H1 (cell line): ENCODE measurements around the gene ERO1B.

Experiments
- CTCF ChIP-seq, 3 experiments: IDR thresholded peaks; 1 replicate in 2 of 3; 2 replicates in 1 of 3; pipeline versions ENCODE4 v1.5.1 to v1.6.1; 2011; ENCODE audit warnings: low read length in 3 of 3, mild to moderate bottlenecking in 3 of 3, inconsistent platforms in 2 of 3, low read depth in 1 of 3, moderate library complexity in 1 of 3; ENCODE audit not compliant: insufficient read depth in 1 of 3; ENCODE audit errors: control extremely low read depth in 1 of 3
- EZH2 ChIP-seq: fragments of 200-600 bp; sonication (generic); IDR thresholded peaks from 2 replicates; pipeline ENCODE4 v1.7.1; 2012; ENCODE audit warnings: low read depth, mild to moderate bottlenecking, moderate library complexity, low read length, inconsistent platforms; ENCODE audit not compliant: severe bottlenecking
- GABPA ChIP-seq: IDR thresholded peaks from 2 replicates; pipeline ENCODE4 v1.6.1; 2011; ENCODE audit warnings: mild to moderate bottlenecking, low read length, moderate library complexity, borderline replicate concordance; ENCODE audit not compliant: insufficient read depth
- JUND ChIP-seq: IDR thresholded peaks from 2 replicates; pipeline ENCODE4 v1.6.1; 2011; ENCODE audit warnings: mild to moderate bottlenecking, improper control_type of control experiment, low read length
- ZNF274 ChIP-seq: IDR thresholded peaks from 2 replicates; pipeline ENCODE4 v1.7.0; 2012; ENCODE audit warnings: low read length, borderline replicate concordance; ENCODE audit errors: extremely low read depth
- TF ChIP-seq, protein P1 (sequence below): IDR thresholded peaks from 2 replicates; pipeline ENCODE4 v1.6.1; 2011; ENCODE audit warnings: low read depth, mild to moderate bottlenecking, low read length; ENCODE audit not compliant: insufficient read depth

- TF ChIP-seq, protein P1, sequence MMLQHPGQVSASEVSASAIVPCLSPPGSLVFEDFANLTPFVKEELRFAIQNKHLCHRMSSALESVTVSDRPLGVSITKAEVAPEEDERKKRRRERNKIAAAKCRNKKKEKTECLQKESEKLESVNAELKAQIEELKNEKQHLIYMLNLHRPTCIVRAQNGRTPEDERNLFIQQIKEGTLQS = no peak
- TF ChIP-seq CTCF (IDR thresholded peaks at IDR 0.05; ENCODE audit: control extremely low read depth in 1 of 3, insufficient read depth in 1 of 3, low read depth in 1 of 3, low read length in 3 of 3) (no peak), ZNF274 (no peak), EZH2 (no peak), GABPA (no peak), JUND (no peak)
Observed at GRCh38 chr1:236301958-236302335, 20.2 kb upstream of the ERO1B start.
